ENCODE data around the gene RETSAT.
A peak's percentile ranks its signal among the peaks of the same experiment; 100 is the strongest.
"Not testable (repeated sequence)": the region's sequence is repeated elsewhere in the genome, so short reads cannot be mapped to it uniquely, and the experiment has no call there.

Gene RETSAT

DNA sequence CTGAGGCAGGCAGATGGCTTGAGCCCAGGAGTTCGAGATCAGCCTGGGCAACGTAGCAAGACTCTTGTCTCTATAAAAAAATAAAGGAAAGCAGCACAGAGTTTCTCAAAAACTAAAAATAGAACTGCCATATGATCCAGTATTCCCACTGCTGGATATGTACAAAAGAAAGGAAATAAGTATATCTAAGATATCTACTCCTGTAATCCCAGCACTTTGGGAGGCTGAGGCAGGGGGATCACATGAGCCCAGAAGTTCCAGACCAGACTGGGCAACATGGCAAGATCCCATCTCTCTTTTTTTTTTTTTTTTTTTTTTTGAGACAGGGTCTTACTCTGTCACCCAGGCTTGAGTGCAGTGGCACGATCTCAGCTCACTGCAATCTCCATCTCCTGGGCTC lies 24.6 kb downstream of the RETSAT start:
- H3K9me3 Mint-ChIP-seq, H3K27me3 Mint-ChIP-seq, ATAC-seq, H3K4me3 Mint-ChIP-seq: not testable (repeated sequence)
- Mint-ChIP-seq H3K36me3 (peaks cover 34% of the 10 kb centered on the region), H3K4me1 (peaks cover 39% of the 10 kb centered on the region), H3K27ac (peak overlapping the region; percentile 98)

DNA sequence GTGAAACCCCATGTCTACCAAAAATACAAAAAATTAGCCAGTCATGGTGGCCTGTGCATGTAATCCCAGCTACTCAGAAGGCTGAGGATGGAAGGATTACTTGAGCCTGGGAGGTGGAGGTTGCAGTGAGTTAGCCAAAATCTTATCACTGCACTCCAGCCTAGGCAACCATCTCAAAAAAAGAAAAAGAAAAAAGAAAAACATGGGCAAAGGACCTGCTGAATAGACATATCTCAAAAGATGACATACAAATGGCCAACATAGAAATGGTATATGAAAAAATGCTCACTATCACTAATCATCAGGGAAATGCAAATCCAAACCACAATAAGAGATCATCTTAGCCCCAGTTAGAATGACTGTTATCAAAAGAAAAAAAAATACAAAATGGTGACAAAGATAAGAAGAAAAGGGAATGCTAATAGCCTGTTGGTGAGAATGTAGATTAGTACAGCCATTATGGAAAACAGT lies 25.1 kb downstream of the RETSAT start:
- H3K27ac Mint-ChIP-seq, result peak overlapping the region; percentile 98
- H3K4me1 Mint-ChIP-seq, result peaks cover 44% of the 10 kb centered on the region
- peaks cover 37% of the 10 kb centered on the region for H3K36me3 Mint-ChIP-seq
- no peak overlapping the region for H3K4me3 Mint-ChIP-seq
- no peaks in the 10 kb centered on the region for H3K9me3 Mint-ChIP-seq
- H3K27me3 Mint-ChIP-seq, result no peaks in the 10 kb centered on the region
- ATAC-seq, result no peak

- Mint-ChIP-seq H3K27me3 (no peaks in the 10 kb centered on the region), H3K27ac (peak within 1 kb of the TSS; percentile 98), H3K36me3 (peaks cover 45% of the 10 kb centered on the region), H3K4me3 (peak within 1 kb of the TSS; percentile 99), H3K4me1 (peaks cover 56% of the 10 kb centered on the region), H3K9me3 (no peaks in the 10 kb centered on the region)
- ATAC-seq, result peak; percentile 96
Observed at GRCh38 chr2:85327822-85328617, 26.3 kb downstream of the RETSAT start, which contains the start of gene TGOLN2. Gene TGOLN2, minus strand, starts transcription at chr2:85327989. Its CDS starts 27 bp downstream, at chr2:85327962.

DNA sequence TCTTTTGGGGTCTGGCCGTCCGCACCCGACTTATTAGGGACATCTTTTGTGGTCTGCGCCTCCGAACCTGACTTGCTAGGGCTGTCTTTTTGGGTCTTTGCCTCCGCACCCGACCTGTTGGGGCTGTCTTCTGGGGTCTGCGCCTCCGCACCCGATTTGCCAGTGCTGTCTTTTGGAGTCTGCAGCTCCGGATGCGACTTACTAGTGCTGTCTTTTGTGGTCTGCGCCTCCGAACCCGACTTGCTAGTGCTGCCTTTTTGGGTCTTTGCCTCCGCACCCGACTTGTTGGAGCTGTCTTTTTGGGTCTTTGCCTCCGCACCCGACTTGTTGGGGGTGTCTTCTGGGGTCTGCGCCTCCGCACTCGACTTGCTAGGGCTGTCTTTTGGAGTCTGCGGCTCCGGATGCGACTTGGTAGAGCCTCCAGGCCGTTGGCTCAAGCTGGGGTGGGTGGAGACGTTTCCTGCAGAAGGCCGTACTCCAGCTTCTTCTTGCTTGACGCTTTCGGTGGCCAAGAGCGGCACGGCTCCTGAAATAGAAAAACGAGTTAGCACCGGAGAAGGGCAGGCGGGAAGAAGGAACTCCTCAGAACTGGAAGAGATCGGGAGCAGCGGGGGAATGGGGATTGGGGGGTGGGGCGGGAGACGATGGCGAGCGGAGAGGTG lies 27.0 kb downstream of the RETSAT start:
- Mint-ChIP-seq H3K27ac (peak overlapping the region; percentile 98), H3K4me3 (peak overlapping the region; percentile 99), H3K4me1 (peaks cover 63% of the 10 kb centered on the region), H3K9me3 (no peaks in the 10 kb centered on the region), H3K36me3 (peaks cover 52% of the 10 kb centered on the region), H3K27me3 (no peaks in the 10 kb centered on the region)
- ATAC-seq, result peak; percentile 68

GRCh38 chr2:85326406-85327159 lies 27.7 kb downstream of the RETSAT start:
- H3K9me3 Mint-ChIP-seq, result no peaks in the 10 kb centered on the region
- H3K27ac Mint-ChIP-seq, result peak overlapping the region; percentile 98
- peaks cover 58% of the 10 kb centered on the region for H3K36me3 Mint-ChIP-seq
- ATAC-seq, result peak; percentile 52
- peak overlapping the region; percentile 99 for H3K4me3 Mint-ChIP-seq
- no peaks in the 10 kb centered on the region for H3K27me3 Mint-ChIP-seq
- H3K4me1 Mint-ChIP-seq, result peaks cover 68% of the 10 kb centered on the region

DNA sequence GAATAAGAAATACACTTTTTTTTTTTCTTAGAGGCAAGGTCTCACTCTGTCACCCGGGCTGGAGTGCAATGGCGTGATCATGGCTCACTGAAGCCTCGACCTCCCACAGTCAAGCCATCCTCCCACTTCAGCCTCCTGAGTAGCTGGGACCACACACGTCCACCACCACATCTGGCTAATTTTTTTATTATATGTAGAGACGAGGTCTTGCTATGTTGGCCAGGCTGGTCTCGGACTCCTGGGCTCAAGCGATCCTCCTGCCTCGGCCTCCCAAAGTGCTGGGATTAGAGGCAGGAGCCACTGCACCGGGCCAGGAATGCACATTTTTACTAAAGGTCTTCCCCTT lies 28.9 kb downstream of the RETSAT start:
- H3K36me3 Mint-ChIP-seq, result peaks cover 65% of the 10 kb centered on the region
- peaks cover 70% of the 10 kb centered on the region for H3K4me1 Mint-ChIP-seq
- H3K9me3 Mint-ChIP-seq, result no peaks in the 10 kb centered on the region
- peak overlapping the region; percentile 99 for H3K4me3 Mint-ChIP-seq
- no peak for ATAC-seq
- H3K27ac Mint-ChIP-seq, result peak overlapping the region; percentile 98
- no peaks in the 10 kb centered on the region for H3K27me3 Mint-ChIP-seq

GRCh38 chr2:85324639-85325465 lies 29.5 kb downstream of the RETSAT start:
- ATAC-seq, result no peak
- no peaks in the 10 kb centered on the region for H3K27me3 Mint-ChIP-seq
- peaks cover 71% of the 10 kb centered on the region for H3K36me3 Mint-ChIP-seq
- peak overlapping the region; percentile 99 for H3K4me3 Mint-ChIP-seq
- H3K27ac Mint-ChIP-seq, result peak overlapping the region; percentile 98
- H3K9me3 Mint-ChIP-seq, result no peaks in the 10 kb centered on the region
- peaks cover 76% of the 10 kb centered on the region for H3K4me1 Mint-ChIP-seq

DNA sequence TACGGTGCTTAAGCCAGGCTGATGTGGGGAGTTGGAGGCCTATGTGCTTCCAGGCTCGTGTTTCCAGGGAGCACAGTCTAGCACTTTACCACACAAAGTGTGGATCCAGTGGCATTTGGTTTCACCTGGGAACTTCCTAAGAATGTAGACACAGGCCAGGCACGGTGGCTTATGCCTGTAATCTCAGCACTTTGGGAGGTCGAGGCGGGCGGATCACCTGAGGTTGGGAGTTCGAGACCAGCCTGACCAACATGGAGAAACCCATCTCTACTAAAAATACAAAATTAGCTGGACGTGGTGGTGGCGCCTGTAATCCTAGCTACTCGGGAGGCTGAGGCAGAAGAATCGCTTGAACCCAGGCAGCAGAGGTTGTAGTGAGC lies 30.4 kb downstream of the RETSAT start:
- Mint-ChIP-seq H3K4me3 (peak overlapping the region; percentile 6), H3K4me1 (peaks cover 77% of the 10 kb centered on the region), H3K36me3 (peaks cover 77% of the 10 kb centered on the region)
- not testable (repeated sequence) for ATAC-seq, H3K27ac Mint-ChIP-seq, H3K27me3 Mint-ChIP-seq, H3K9me3 Mint-ChIP-seq

DNA sequence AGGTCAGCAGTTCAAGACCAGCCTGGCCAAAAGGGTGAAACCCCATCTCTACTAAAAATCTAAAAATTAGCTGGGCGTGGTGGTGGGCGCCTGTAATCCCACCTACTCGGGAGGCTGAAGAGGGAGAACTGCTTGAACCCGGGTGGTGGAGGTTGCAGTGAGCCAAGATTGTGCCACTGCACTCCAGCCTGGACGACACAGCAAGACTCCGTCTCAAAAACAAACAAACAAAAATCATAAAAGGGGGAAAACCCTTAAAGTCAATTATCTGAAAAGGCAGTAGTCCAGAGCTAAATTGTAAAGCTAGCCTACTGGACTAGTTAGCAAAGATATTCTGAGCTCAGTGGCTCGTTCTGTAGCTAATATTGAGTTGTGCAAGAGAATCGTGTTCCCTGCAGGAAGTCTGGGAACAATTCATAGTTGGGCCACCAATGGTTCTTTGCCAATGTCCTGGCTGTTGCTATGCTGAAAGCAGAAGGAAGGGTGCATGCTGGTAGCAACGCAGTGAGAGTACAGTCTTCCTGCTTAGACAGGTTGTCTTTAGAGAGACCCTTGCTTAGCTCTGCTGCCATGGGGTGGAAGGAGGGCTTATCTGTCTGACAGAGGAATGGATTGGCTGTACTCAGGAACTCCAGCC lies 30.9 kb downstream of the RETSAT start:
- H3K27me3 Mint-ChIP-seq, result no peaks in the 10 kb centered on the region
- H3K27ac Mint-ChIP-seq, result no peak overlapping the region
- no peak for ATAC-seq
- H3K4me3 Mint-ChIP-seq, result no peak overlapping the region
- H3K9me3 Mint-ChIP-seq, result no peaks in the 10 kb centered on the region
- H3K4me1 Mint-ChIP-seq, result peaks cover 77% of the 10 kb centered on the region
- peaks cover 79% of the 10 kb centered on the region for H3K36me3 Mint-ChIP-seq

GRCh38 chr2:85319796-85320195 lies 34.5 kb downstream of the RETSAT start:
- no peak overlapping the region for H3K4me3 Mint-ChIP-seq
- peaks cover 70% of the 10 kb centered on the region for H3K36me3 Mint-ChIP-seq
- peak overlapping the region; percentile 1 for H3K27ac Mint-ChIP-seq
- H3K4me1 Mint-ChIP-seq, result peaks cover 70% of the 10 kb centered on the region
- no peaks in the 10 kb centered on the region for H3K9me3 Mint-ChIP-seq
- no peaks in the 10 kb centered on the region for H3K27me3 Mint-ChIP-seq
- no peak for ATAC-seq

GRCh38 chr2:85318222-85319074 lies 35.9 kb downstream of the RETSAT start:
- no peaks in the 10 kb centered on the region for H3K9me3 Mint-ChIP-seq
- no peak overlapping the region for H3K27ac Mint-ChIP-seq
- no peak overlapping the region for H3K4me3 Mint-ChIP-seq
- H3K27me3 Mint-ChIP-seq, result no peaks in the 10 kb centered on the region
- H3K36me3 Mint-ChIP-seq, result peaks cover 69% of the 10 kb centered on the region
- ATAC-seq, result peak; percentile 80
- H3K4me1 Mint-ChIP-seq, result peaks cover 62% of the 10 kb centered on the region

- Mint-ChIP-seq H3K4me1 (peaks cover 40% of the 10 kb centered on the region), H3K36me3 (peaks cover 50% of the 10 kb centered on the region)
- H3K27ac Mint-ChIP-seq, H3K9me3 Mint-ChIP-seq, H3K4me3 Mint-ChIP-seq, H3K27me3 Mint-ChIP-seq, ATAC-seq: not testable (repeated sequence)
Observed at GRCh38 chr2:85315921-85316320, 38.4 kb downstream of the RETSAT start.

GRCh38 chr2:85314884-85315242 lies 39.5 kb downstream of the RETSAT start:
- Mint-ChIP-seq H3K4me1 (peaks cover 36% of the 10 kb centered on the region), H3K9me3 (no peaks in the 10 kb centered on the region), H3K27me3 (no peaks in the 10 kb centered on the region), H3K36me3 (peaks cover 39% of the 10 kb centered on the region), H3K27ac (no peak overlapping the region), H3K4me3 (no peak overlapping the region)
- ATAC-seq, result no peak

DNA sequence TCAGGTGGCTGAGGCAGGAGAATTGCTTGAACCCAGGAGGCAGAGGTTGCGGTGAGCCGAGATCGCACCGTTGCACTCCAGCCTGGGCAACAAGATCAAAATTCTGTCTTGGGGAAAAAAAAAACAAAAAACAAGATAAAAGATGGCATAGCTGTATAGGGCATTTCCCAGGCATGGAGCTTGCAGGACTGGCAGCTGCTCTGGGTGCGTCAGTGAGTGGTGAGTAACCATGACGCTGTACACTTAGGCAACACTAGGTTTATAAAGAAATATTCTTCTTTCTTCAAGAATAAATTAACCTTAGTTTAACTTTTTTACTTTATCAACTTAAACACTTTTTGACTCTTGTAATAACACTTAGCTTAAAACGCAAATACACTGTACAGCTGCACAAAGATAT lies 41.9 kb downstream of the RETSAT start:
- no peak for ATAC-seq
- Mint-ChIP-seq H3K4me3 (no peak overlapping the region), H3K4me1 (peaks cover 33% of the 10 kb centered on the region), H3K27ac (no peak overlapping the region), H3K36me3 (peaks cover 26% of the 10 kb centered on the region), H3K9me3 (no peaks in the 10 kb centered on the region), H3K27me3 (no peaks in the 10 kb centered on the region)

All from stimulated activated memory B cell treated with anti-CD40 and anti-IgM and Interleukin-4, amounts not matched to agents 10 μg/mL and 1 μg/mL and 100 μg/mL, for 72 hours (primary cell).